CD4-positive, alpha-beta T cell treated with Interleukin-6 at 100 ng/mL for 8 hours (primary cell): ENCODE results near the gene KCNQ1OT1.
"Not testable (repeated sequence)": the region's sequence is repeated elsewhere in the genome, so short reads cannot be mapped to it uniquely, and the experiment has no call there.

Experiments used
- DNase-seq: peaks from one replicate; pipeline ENCODE4 v3.0.0-alpha.2; 2020; ENCODE audit warnings: mixed read lengths, low spot score

KCNQ1OT1 gene

GRCh38 chr11:2652333-2653197, 47.2 kb downstream of the KCNQ1OT1 start:
- no peak for DNase-seq

GRCh38 chr11:2651826-2652271, 47.9 kb downstream of the KCNQ1OT1 start:
- DNase-seq: no peak

GRCh38 chr11:2651054-2651617, 48.7 kb downstream of the KCNQ1OT1 start:
- no peak for DNase-seq

- DNase-seq: no peak
These were observed 49.4 kb downstream of the KCNQ1OT1 start for GRCh38 chr11:2650343-2650867.

GRCh38 chr11:2649848-2650247, 49.9 kb downstream of the KCNQ1OT1 start:
- DNase-seq: no peak

- no peak for DNase-seq
These were observed 50.4 kb downstream of the KCNQ1OT1 start for GRCh38 chr11:2649400-2649799.

- DNase-seq: no peak
These were observed 51.8 kb downstream of the KCNQ1OT1 start for GRCh38 chr11:2647953-2648352.

GRCh38 chr11:2647167-2647566, 52.6 kb downstream of the KCNQ1OT1 start:
- DNase-seq: no peak

GRCh38 chr11:2645779-2646118, 54.0 kb downstream of the KCNQ1OT1 start:
- no peak for DNase-seq

GRCh38 chr11:2644844-2645778, 54.7 kb downstream of the KCNQ1OT1 start:
- no peak for DNase-seq

- no peak for DNase-seq
These were observed 56.0 kb downstream of the KCNQ1OT1 start for GRCh38 chr11:2643746-2644145.

GRCh38 chr11:2641623-2642022, 58.2 kb downstream of the KCNQ1OT1 start:
- DNase-seq: no peak

GRCh38 chr11:2639763-2640162, 60.0 kb downstream of the KCNQ1OT1 start:
- DNase-seq: not testable (repeated sequence)

- no peak for DNase-seq
These were observed 68.6 kb downstream of the KCNQ1OT1 start for GRCh38 chr11:2631161-2631560.

- DNase-seq: no peak
These were observed 69.1 kb downstream of the KCNQ1OT1 start for GRCh38 chr11:2630679-2631078.

GRCh38 chr11:2625183-2625582, 74.6 kb downstream of the KCNQ1OT1 start:
- no peak for DNase-seq

GRCh38 chr11:2621894-2622293, 77.9 kb downstream of the KCNQ1OT1 start:
- DNase-seq: no peak

GRCh38 chr11:2612884-2613571, 86.8 kb downstream of the KCNQ1OT1 start:
- DNase-seq: no peak

- DNase-seq: no peak
These were observed 90.4 kb downstream of the KCNQ1OT1 start for GRCh38 chr11:2609345-2609744.

- no peak for DNase-seq
These were observed 100.1 kb downstream of the KCNQ1OT1 start for GRCh38 chr11:2599561-2600189.

GRCh38 chr11:2595204-2595603, 104.6 kb downstream of the KCNQ1OT1 start:
- DNase-seq: no peak
